K562 (cell line): ENCODE data around the gene ADSS1. TPM values are rescaled to one million over a fixed set of nuclear protein-coding genes. Genes with fewer than 3 reads are reported as not detected.
A peak's percentile ranks its signal among the peaks of the same experiment; 100 is the strongest.
"Not testable (repeated sequence)": the region's sequence is repeated elsewhere in the genome, so short reads cannot be mapped to it uniquely, and the experiment has no call there.

ENCODE experiments used
- ATAC-seq: fragments of 200-7000 bp; cut with Tn5 transposase; 3 replicates; pipeline ENCODE4 v1.9.1; 2020; ENCODE audit warnings: moderate library complexity
- BruUV-seq: library from RNA; stranded (reverse); fragments of 400-500 nt; replicated peaks from 2 replicates; lab custom pipeline; 2021; lab: Mats Ljungman, UMichigan
- CTCF ChIA-PET: fragments of 300-600 bp; formaldehyde crosslinking; extraction: SDS; loops from one replicate; lab custom pipeline; 2021; ENCODE audit warnings: low intra/inter-chr PET ratio; lab: Yijun Ruan, JAX
- POLR2A ChIA-PET: fragments of 300-600, 350-650 bp; sonication (Branson Sonifier 250); formaldehyde crosslinking; extraction: SDS; loops from one replicate; lab custom pipeline; 2021; ENCODE audit warnings: antibody characterized with exemption, inconsistent platforms; lab: Yijun Ruan, JAX
- DNase-seq, 4 experiments: peaks; one replicate each; pipeline versions ENCODE4 v3.0.0 to v3.0.0-alpha.2; 2011 to 2018; ENCODE audit warnings: low spot score in 3 of 4, mixed read lengths in 3 of 4; ENCODE audit errors: extremely low read depth in 1 of 4
- FAIRE-seq: peaks from 2 replicates; lab custom pipeline; 2011; peaks lifted over from hg19 to GRCh38; lab: Jason Lieb, UNC
- H2AFZ ChIP-seq: 2 replicates; pipeline ENCODE4 v1.6.0; 2011; ENCODE audit warnings: low read depth, low read length, control low read depth, inconsistent platforms
- H3K27ac ChIP-seq: fragments of 200-600 bp; 3 replicates; pipeline ENCODE4 v1.8.0; 2011; ENCODE audit warnings: low read depth, mild to moderate bottlenecking, control low read depth, inconsistent platforms, low read length, moderate library complexity, mixed read lengths; ENCODE audit errors: extremely low read depth
- H3K27me3 ChIP-seq, 2 experiments: fragments of 300-600 bp in 1 of 2; 2 replicates in 1 of 2; 3 replicates in 1 of 2; pipeline versions ENCODE4 v1.6.0 to v1.8.0; 2011; ENCODE audit warnings: inconsistent platforms in 2 of 2, low read length in 2 of 2, mild to moderate bottlenecking in 1 of 2, mixed read lengths in 1 of 2, moderate library complexity in 1 of 2; ENCODE audit not compliant: control insufficient read depth in 2 of 2, insufficient read depth in 2 of 2
- H3K36me3 ChIP-seq: fragments of 300-600 bp; 3 replicates; pipeline ENCODE4 v1.8.0; 2011; ENCODE audit warnings: mild to moderate bottlenecking, low read length, inconsistent platforms; ENCODE audit not compliant: control insufficient read depth, insufficient read depth
- H3K4me1 ChIP-seq, 2 experiments: fragments of 200-600 bp in 1 of 2; replicated peaks in 1 of 2; 2 replicates in 1 of 2; 3 replicates in 1 of 2; pipeline versions ENCODE4 v1.5.1 to v1.8.0; 2011; ENCODE audit warnings: inconsistent platforms in 2 of 2, low read length in 2 of 2, mild to moderate bottlenecking in 1 of 2, mixed read lengths in 1 of 2, moderate library complexity in 1 of 2; ENCODE audit not compliant: control insufficient read depth in 2 of 2, insufficient read depth in 2 of 2
- H3K4me2 ChIP-seq: 2 replicates; pipeline ENCODE4 v1.6.1; 2011; ENCODE audit warnings: low read length, control low read depth, inconsistent platforms, mixed read lengths; ENCODE audit not compliant: insufficient read depth
- H3K4me3 ChIP-seq: fragments of 200-600 bp; sonication (generic), shearing (Covaris generic); 2 replicates; pipeline ENCODE4 v1.5.1; 2016; ENCODE audit warnings: control low read depth, inconsistent platforms
- H3K79me2 ChIP-seq: fragments of 200-600 bp; 3 replicates; pipeline ENCODE4 v1.8.0; 2011; ENCODE audit warnings: low read length, inconsistent platforms; ENCODE audit not compliant: control insufficient read depth, insufficient read depth
- H3K9ac ChIP-seq, 2 experiments: 2 replicates each; pipeline versions ENCODE4 v1.6.0 to v1.6.1; 2011; ENCODE audit warnings: low read depth in 2 of 2, low read length in 2 of 2, control low read depth in 1 of 2, inconsistent platforms in 1 of 2, mild to moderate bottlenecking in 1 of 2, mixed read lengths in 1 of 2; ENCODE audit not compliant: insufficient read depth in 1 of 2
- H3K9me1 ChIP-seq: one replicate; pipeline ENCODE4 v1.6.0; 2011; ENCODE audit warnings: inconsistent platforms, mild to moderate bottlenecking, low read length, moderate library complexity; ENCODE audit not compliant: control insufficient read depth, insufficient read depth
- H3K9me3 ChIP-seq: replicated peaks from 2 replicates; pipeline ENCODE4 v1.5.1; 2011; ENCODE audit warnings: low read depth, low read length, inconsistent platforms; ENCODE audit not compliant: control insufficient read depth, insufficient read depth
- H4K20me1 ChIP-seq: replicated peaks from 2 replicates; pipeline ENCODE4 v1.6.1; 2011; ENCODE audit warnings: low read length, inconsistent platforms, mixed read lengths; ENCODE audit not compliant: control insufficient read depth, insufficient read depth
- BHLHE40 ChIP-seq: IDR thresholded peaks from 2 replicates; pipeline ENCODE4 v1.6.1; 2011; ENCODE audit warnings: low read length, improper control_type of control experiment
- FOXK1 ChIP-seq: sonication (generic); formaldehyde crosslinking; IDR thresholded peaks from 2 replicates; pipeline ENCODE4 v1.8.0; 2022; ENCODE audit warnings: missing genetic modification reagents, mild to moderate bottlenecking, borderline replicate concordance
- FOXK2 ChIP-seq, 2 experiments: fragments of 450-650 bp; IDR thresholded peaks in 1 of 2; conservative IDR thresholded peaks in 1 of 2; 2 replicates each; pipeline ENCODE4 v1.6.1; 2016; ENCODE audit warnings: low read depth in 2 of 2, mild to moderate bottlenecking in 1 of 2
- JUN ChIP-seq, 2 experiments: sonication (generic) in 1 of 2; formaldehyde crosslinking in 1 of 2; IDR thresholded peaks; 2 replicates each; pipeline versions ENCODE4 v1.6.1 to v1.8.0; 2012 to 2022; ENCODE audit warnings: borderline replicate concordance in 2 of 2, mild to moderate bottlenecking in 2 of 2, improper control_type of control experiment in 1 of 2, low read depth in 1 of 2, low read length in 1 of 2, missing genetic modification reagents in 1 of 2
- NR4A1 ChIP-seq, 2 experiments: fragments of 250-450 bp in 1 of 2; fragments of 450-650 bp in 1 of 2; sonication (Bioruptor Pico) in 1 of 2; IDR thresholded peaks; 2 replicates each; pipeline versions ENCODE4 v1.4.0 to v1.6.1; 2016 to 2020; ENCODE audit warnings: mild to moderate bottlenecking in 2 of 2, missing compliant biosample characterization in 1 of 2, missing genetic modification characterization in 1 of 2, moderate library complexity in 1 of 2
- NRF1 ChIP-seq, 2 experiments: fragments of 450-650 bp; IDR thresholded peaks in 1 of 2; conservative IDR thresholded peaks in 1 of 2; 2 replicates each; pipeline ENCODE4 v1.6.1; 2014; ENCODE audit warnings: mild to moderate bottlenecking in 2 of 2
- RBFOX2 ChIP-seq: fragments of 200-400 bp; formaldehyde crosslinking; IDR thresholded peaks from 2 replicates; pipeline ENCODE4 v1.6.1; 2017; ENCODE audit warnings: low read depth, mild to moderate bottlenecking, low read length, moderate library complexity
- TEAD1 ChIP-seq, 2 experiments: fragments of 450-650 bp in 1 of 2; sonication (generic) in 1 of 2; formaldehyde crosslinking; IDR thresholded peaks; 2 replicates each; pipeline versions ENCODE4 v1.4.0 to v1.8.0; 2020 to 2022; ENCODE audit warnings: mild to moderate bottlenecking in 2 of 2, missing genetic modification reagents in 1 of 2
- ZNF146 ChIP-seq: IDR thresholded peaks from one replicate; pipeline ENCODE4 v1.6.1; 2018; ENCODE audit warnings: missing compliant biosample characterization; ENCODE audit not compliant: unreplicated experiment
- ZNF263 ChIP-seq: sonication (generic); formaldehyde crosslinking; IDR thresholded peaks from 2 replicates; pipeline ENCODE4 v1.8.0; 2022; ENCODE audit warnings: mild to moderate bottlenecking, missing genetic modification reagents, borderline replicate concordance
- ZNF511 ChIP-seq: sonication (generic); formaldehyde crosslinking; IDR thresholded peaks from 2 replicates; pipeline ENCODE4 v1.8.0; 2022; ENCODE audit warnings: mild to moderate bottlenecking, missing genetic modification reagents
- WGBS: fragments of 100-300 bp; shearing (Covaris generic); methylation state at CpG from one replicate; pipeline ENCODE4 v1.1.6; 2016; ENCODE audit warnings: low coverage, mixed read lengths; ENCODE audit not compliant: insufficient coverage; ENCODE audit errors: missing lambda C conversion rate; 5-methylcytosine and 5-hydroxymethylcytosine counted together
- in situ Hi-C: fragments of 300-500 bp; cut with MboI; formaldehyde crosslinking; loops from 4 replicates; pipeline ENCODE4 v1.15.0; 2018; ENCODE audit warnings: inconsistent platforms, mixed read lengths
- intact Hi-C: fragments of 100-400 bp; cut with micrococcal nuclease; formaldehyde crosslinking; loops from 2 replicates; pipeline ENCODE4 v1.14.2; 2022
- polyA plus RNA-seq, 8 experiments: library from polyadenylated mRNA; depleted of rRNA in 4 of 8; stranded (reverse) in 5 of 8; unstranded in 3 of 8; fragments of >200 nt; fragmentation: Nextera tagmentation in 2 of 8; fragmentation: Illumina TruSeq in 1 of 8; extraction: Ambion mirVana in 2 of 8; extraction: Trizol in 1 of 8; gene quantifications; 2 replicates each; pipeline versions ENCODE4 v1.2.1 to v1.2.3, GENCODE V29; 2011 to 2014; ENCODE audit warnings: inconsistent platforms in 1 of 8, missing spikeins in 1 of 8
- total RNA-seq, 7 experiments: library from RNA; depleted of rRNA in 6 of 7; stranded (reverse); fragments of >200 nt in 6 of 7; fragmentation: Illumina TruSeq in 2 of 7; extraction: Trizol in 2 of 7; gene quantifications; 2 replicates each; pipeline versions ENCODE4 v1.2.1 to v1.2.3, GENCODE V29; 2011 to 2021; ENCODE audit warnings: low replicate concordance in 1 of 7
- TF ChIP-seq, protein P1 (sequence below): fragments of 200-800 bp; sonication (Bioruptor generic); IDR thresholded peaks from 2 replicates; pipeline ENCODE4 v1.6.1; 2017; ENCODE audit warnings: missing genetic modification characterization, missing compliant biosample characterization
- TF ChIP-seq, protein P2 (sequence below): sonication (generic); formaldehyde crosslinking; IDR thresholded peaks from 2 replicates; pipeline ENCODE4 v1.4.0; 2020; ENCODE audit warnings: mild to moderate bottlenecking, missing genetic modification reagents
- TF ChIP-seq, protein P3 (sequence below): fragments of 450-650 bp; IDR thresholded peaks from 2 replicates; pipeline ENCODE4 v1.6.1; 2016

Gene ADSS1
- total and polyA plus RNA-seq, 9 of the 15 experiments (the other 6 are each of a cell fraction or from before 2014, with no cell fraction given), result 0.53 to 5.9 (median 3.9) TPM

- intact Hi-C loops; H3K36me3 ChIP-seq; CTCF ChIA-PET; H3K27me3 ChIP-seq; BruUV-seq; H3K9me1 ChIP-seq; H3K9me3 ChIP-seq; POLR2A ChIA-PET; H4K20me1 ChIP-seq; in situ Hi-C loops; H3K4me3 ChIP-seq; TF ChIP-seq JUN (IDR thresholded peaks at IDR 0.05; ENCODE audit: borderline replicate concordance, low read depth, low read length); NR4A1 (CRISPR knock-in tag; IDR thresholded peaks at IDR 0.05): not testable (repeated sequence)
- H3K79me2 ChIP-seq, result peaks cover 15% of the 10 kb centered on the region
- peak; percentile 53 for ATAC-seq
- peaks cover 16 to 91% of the 10 kb centered on the region in 2 experiments for H3K4me1 ChIP-seq
- H2AFZ ChIP-seq, result peak overlapping the region; percentile 87
- peak; percentile 80 for FAIRE-seq
- WGBS, result 15% methylated on average over 7 of the region's 73 CpGs
- H3K27ac ChIP-seq, result peak overlapping the region; percentile 91
- DNase-seq, result peak; percentile 57 to 90 (median 70)
- H3K9ac ChIP-seq, result peak overlapping the region; percentile 38 to 54; a peak in 3 of 4 replicates
- H3K4me2 ChIP-seq, result peak overlapping the region; percentile 84
- peak; percentile 78; the same call in 1 of the 2 replicates for TF ChIP-seq FOXK1 (CRISPR knock-in tag)
- TF ChIP-seq, protein P1, sequence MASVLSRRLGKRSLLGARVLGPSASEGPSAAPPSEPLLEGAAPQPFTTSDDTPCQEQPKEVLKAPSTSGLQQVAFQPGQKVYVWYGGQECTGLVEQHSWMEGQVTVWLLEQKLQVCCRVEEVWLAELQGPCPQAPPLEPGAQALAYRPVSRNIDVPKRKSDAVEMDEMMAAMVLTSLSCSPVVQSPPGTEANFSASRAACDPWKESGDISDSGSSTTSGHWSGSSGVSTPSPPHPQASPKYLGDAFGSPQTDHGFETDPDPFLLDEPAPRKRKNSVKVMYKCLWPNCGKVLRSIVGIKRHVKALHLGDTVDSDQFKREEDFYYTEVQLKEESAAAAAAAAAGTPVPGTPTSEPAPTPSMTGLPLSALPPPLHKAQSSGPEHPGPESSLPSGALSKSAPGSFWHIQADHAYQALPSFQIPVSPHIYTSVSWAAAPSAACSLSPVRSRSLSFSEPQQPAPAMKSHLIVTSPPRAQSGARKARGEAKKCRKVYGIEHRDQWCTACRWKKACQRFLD (CRISPR knock-in tag), result peak; percentile 60
- peak; percentile 93; the same call in 1 of the 2 replicates for TF ChIP-seq ZNF511 (CRISPR knock-in tag)
- peak; percentile 79 for TF ChIP-seq RBFOX2
- peak; percentile 99 for TF ChIP-seq ZNF263 (CRISPR knock-in tag)
- TF ChIP-seq ZNF146, result peak; percentile 7
- TF ChIP-seq JUN (CRISPR knock-in tag; IDR thresholded peaks at IDR 0.05; ENCODE audit: borderline replicate concordance), result 0 out of 2 replicates have a peak, but pooled peaks have one; percentile 39
- TF ChIP-seq NR4A1 (tag; IDR thresholded peaks at IDR 0.05), result peak; percentile 83
- peak; percentile 96 for TF ChIP-seq BHLHE40
- TF ChIP-seq, protein P2, sequence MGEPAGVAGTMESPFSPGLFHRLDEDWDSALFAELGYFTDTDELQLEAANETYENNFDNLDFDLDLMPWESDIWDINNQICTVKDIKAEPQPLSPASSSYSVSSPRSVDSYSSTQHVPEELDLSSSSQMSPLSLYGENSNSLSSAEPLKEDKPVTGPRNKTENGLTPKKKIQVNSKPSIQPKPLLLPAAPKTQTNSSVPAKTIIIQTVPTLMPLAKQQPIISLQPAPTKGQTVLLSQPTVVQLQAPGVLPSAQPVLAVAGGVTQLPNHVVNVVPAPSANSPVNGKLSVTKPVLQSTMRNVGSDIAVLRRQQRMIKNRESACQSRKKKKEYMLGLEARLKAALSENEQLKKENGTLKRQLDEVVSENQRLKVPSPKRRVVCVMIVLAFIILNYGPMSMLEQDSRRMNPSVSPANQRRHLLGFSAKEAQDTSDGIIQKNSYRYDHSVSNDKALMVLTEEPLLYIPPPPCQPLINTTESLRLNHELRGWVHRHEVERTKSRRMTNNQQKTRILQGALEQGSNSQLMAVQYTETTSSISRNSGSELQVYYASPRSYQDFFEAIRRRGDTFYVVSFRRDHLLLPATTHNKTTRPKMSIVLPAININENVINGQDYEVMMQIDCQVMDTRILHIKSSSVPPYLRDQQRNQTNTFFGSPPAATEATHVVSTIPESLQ, result peak; percentile 82; the same call in 1 of the 2 replicates
- TF ChIP-seq NRF1 (conservative IDR thresholded peaks at IDR 0.05 in 1 of 2, IDR thresholded peaks at IDR 0.05 in 1 of 2), result peak; percentile 62 to 70
- 0 out of 4 replicates have a peak, but pooled peaks of 1 of the 2 experiments have one; percentile 11 for TF ChIP-seq FOXK2 (conservative IDR thresholded peaks at IDR 0.05 in 1 of 2, IDR thresholded peaks at IDR 0.05 in 1 of 2; ENCODE audit: low read depth in 2 of 2)
- TF ChIP-seq TEAD1 (CRISPR knock-in tag; IDR thresholded peaks at IDR 0.05), result peak in 1 of 2 experiments; percentile 74; a peak in 1 of 4 replicates
- TF ChIP-seq, protein P3, sequence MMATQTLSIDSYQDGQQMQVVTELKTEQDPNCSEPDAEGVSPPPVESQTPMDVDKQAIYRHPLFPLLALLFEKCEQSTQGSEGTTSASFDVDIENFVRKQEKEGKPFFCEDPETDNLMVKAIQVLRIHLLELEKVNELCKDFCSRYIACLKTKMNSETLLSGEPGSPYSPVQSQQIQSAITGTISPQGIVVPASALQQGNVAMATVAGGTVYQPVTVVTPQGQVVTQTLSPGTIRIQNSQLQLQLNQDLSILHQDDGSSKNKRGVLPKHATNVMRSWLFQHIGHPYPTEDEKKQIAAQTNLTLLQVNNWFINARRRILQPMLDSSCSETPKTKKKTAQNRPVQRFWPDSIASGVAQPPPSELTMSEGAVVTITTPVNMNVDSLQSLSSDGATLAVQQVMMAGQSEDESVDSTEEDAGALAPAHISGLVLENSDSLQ, result 0 out of 2 replicates have a peak, but pooled peaks have one; percentile 21
These were observed 5.3 kb downstream of the ADSS1 start for GRCh38 chr14:104729176-104729834.
